Cerebellar nuclear complex (tissue), 1 donor: ENCODE measurements around the gene ERLIN1.

Experiments
- DNase-seq, 2 experiments: peaks; one replicate each; lab custom pipeline; 2025; lab: John Stamatoyannopoulos, UW

Gene ERLIN1

DNA sequence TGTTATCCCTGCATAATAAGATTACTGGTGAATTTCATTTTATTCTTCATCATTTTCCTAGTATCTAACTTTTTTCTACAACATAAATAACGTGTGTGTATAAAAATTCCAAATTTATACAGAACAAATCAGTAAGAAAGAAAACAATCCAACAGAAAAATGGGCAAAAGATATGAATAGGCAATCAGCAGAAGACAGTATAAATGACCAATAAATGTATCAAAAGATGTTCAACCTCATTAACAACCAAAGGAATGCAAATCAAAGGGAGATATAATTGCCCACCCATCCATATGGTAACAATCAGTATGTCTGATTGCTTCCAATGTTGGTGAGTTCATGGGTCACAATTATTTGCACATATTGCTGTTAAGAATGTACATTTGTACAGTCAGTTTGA lies 13.5 kb downstream of the ERLIN1 start:
- no peak for DNase-seq

DNA sequence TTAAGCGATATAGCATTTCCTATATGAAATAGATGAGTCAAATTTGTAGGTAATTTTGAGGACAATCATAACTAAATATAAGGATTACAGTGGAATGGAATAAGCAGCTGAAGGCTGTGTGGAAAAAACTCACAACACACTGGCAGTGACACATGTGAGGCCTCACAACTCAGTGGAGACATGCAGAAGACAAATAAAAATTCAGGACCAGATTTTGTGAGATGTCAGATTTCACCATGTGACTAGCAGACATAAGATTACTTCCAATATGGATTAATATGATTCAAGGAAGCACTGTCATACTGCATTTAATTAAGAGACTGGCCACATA lies 17.6 kb downstream of the ERLIN1 start:
- DNase-seq: no peak

DNA sequence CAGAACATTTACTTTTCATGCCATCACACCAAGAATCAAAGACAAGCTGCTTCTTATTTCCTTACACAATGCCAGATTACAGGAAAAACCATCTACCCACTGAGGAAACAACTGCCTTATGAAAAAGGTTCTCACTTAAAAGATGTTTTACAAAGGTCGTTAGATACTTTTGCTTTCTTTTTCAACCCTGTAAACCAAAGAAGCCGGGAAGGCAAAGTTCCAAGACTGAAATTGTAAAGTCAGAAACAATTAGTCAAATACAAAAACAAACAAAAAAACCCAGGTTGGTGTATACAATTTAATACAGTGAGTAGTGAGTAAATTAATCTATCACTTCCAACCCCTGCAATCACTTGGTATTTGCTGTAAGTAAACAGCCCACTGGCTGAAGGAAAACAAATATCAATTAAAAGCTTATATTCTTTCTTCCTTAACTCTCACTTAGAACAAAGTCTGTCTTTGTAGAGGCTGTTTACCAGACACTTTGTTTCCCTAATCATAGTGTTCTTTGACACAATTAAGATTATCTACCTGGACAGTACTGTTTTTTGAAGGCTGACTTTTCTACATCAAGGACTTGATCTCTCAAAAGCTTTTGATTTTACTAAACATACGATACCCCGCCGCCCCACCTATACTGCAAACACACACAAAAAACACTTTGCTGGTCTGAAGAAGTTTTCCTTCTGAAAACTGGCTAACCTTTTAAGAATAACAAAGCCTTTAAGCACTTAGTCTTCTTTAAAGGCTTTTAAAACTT lies 18.1 kb downstream of the ERLIN1 start:
- no peak for DNase-seq

DNA sequence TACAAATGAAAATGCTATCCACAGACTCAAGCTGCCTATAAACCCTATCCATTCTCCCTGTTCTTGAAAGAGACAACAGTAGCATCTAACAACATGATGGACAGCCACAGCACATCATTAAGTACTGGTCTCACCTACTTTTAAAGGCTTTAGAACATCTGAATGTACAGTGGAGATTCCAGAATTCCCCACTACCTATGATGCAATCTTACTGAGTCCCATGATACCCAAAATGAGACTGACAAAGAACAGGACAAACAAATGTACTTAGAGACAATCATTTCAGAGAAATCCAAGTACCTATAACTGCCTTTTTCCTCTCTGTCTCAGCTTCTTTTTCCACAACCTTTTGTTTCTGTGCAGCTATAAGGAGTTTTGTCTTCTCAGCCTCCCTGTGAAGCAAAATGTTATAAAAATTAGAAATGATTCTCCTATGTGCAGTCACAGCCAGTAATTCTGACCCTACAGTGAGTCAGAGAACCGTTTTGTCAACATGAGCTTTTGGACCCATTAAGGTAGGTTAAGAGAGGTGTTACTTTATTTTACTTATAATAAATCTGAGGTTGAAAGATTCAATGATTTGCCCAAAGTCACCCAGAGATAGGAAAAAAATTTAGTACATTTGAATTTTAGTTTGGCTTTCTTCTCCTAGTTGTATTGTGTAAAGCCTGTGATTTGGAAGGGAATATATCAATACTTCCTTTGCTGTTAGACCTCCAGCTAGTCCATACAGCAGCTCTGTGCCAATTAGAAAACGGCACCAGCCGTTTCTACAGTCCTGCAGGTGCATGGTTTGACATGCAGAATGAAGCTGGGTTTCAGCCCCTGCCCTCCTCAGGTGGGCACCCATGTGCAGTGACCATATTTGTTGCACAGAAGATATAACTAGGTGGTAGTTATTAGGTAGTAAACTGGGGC lies 21.9 kb downstream of the ERLIN1 start:
- DNase-seq: no peak

DNA sequence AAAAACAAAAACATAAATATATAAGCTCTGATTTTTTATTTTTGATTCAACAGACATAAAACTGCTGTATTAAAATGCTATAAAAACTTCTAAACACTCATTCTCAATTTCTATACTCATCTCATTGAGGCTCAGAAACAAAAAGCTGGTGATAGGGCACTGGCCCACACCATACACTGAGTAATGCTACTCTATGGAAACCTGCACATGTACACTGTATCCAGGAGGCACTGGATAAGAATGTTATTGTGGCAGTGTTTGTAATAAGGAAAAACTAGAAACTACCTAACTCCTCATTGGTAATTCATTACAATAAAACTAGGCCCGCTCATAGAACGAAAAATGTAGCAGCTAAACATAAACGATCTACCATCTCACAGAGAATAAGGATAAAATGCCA lies 23.1 kb downstream of the ERLIN1 start:
- DNase-seq: no peak

DNA sequence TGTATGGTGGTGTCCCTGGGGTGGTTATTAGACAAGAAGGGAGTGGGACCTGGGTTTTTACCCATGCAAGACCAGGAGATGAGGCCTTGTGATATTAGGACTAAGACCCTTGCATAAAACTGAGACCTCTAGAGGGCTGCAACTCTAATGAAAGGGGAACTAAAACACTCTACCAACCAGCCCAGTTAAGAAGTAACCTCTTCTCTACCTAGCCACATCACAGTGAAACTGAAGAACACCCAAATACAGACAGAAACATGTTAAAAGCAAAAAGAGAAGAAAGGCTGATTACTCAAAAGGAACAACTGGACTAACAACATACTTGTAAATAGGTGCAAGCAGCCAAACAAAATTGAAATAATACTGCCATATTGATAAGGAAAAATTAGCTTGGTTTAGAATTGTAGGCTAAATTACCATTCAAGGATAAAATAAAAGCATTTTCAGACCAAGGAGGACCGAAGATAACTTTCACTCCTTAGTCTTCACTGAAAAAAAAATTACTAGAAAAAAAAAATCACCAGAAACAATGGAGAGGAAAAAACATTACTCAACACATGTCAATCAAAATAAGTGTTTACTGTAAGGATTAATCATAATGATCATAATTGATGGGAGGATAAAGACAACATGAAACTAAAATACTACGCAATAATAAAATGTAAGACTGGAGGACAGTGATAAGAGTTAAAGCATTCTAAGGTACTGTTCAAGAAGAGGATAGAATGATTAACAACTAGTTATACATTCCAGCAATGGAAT lies 27.6 kb downstream of the ERLIN1 start:
- no peak for DNase-seq

DNA sequence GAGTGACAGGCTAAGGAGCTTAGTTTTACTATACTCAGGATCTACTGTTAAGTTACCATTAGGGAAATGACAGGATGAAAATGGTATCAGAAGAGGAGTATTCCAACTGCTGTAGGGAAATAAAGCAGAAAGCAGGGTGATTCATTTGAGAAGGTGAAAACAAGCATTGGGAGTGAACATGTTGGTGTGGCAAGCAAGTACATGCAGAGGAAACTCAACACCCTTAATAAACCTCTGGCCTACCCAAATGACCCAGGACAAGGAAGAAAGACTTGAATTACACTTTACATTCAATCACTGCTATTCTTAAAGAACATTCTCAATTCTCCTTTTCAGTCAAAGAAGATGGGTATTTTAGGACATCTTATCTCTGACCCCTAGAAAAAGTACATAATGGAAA lies 28.7 kb downstream of the ERLIN1 start:
- DNase-seq: no peak

DNA sequence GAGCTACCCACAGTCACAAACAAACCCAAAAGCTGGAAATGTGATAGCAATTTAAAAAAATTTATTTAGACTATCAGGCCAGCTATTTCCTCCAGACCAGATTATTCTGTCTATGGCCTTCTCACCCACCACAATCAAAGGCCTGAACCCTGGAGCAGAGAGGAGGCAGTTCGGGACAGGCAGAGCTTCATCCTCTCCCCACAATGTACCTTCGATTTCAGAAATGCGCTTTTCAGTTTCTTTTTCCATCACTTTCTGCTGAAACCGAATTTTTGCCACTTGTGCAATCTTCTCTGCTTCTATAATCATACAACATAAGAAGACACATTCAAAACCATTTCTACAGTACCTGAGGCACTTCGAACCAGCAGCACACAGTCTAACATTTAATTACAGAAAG lies 29.9 kb downstream of the ERLIN1 start:
- DNase-seq: no peak

DNA sequence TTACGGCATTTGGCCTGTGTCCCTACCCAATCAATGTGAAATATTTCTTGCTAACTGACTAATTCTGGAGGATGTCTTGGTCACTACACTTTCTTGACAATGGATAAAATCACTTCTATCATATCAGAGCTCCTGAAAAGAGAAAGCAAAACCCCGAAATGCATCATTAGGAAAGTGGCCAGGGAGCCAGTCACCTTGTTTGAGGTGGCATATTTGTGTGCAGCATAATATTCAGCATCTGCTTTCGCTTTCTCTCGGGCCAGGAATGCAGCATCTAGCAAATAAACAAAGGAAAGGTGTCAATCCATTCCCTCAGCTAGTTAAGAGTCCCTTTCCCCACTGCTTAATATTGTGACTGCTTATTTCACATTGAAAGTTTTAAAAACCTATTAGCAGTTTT lies 31.2 kb downstream of the ERLIN1 start:
- DNase-seq: no peak

DNA sequence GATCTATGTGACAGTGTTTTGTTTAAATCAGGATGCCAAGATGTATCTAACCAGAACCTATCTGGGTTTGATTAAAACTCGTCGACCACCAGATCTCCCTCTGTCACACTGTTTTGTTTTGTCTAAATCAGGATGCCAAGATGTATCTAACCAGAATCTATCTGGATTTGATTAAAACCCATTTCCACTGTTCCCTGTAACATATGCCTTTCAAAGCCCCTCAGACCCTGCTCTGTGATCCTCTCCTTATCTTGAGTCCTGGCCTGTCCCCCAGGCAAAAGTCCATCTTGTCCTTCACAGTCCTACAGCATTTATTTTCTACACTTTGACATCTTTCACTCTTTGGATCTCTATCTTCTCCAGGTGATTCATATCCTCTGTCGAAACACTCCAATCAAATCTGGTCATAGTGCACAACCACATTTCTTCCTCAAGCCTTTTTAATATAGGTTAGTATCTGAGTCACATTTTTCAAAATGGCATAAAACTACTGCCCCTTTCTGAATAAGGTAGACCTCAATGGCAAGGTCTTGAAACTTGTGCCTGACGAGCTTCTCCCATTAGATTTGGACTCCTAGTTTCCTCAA lies 32.5 kb downstream of the ERLIN1 start:
- DNase-seq: no peak

DNA sequence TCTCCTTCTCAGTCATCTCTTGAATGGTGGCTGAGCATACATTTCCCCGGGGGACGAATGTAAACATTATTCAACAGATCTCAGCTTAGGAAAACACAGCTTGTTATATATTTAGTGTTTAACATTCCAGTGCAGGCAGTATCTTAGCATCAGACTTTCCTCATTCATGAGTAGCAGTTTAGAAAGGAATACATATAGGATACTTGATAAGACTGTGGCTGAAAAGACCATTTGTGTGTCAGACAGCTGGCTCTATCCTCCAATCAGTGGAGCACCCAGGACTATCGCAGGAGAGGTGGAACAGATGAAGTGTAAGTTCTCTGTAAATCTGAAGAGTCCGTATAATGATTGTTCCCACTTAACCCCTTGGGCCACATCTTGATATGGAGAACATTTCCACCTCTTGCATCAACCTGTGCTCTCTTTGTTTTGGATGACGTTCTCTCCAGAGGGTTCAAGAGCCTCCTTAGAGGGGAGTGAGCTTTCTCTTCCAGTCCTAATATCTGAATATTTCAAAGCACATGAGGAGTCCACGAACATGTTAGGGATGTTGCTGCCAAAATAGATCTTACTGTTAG lies 34.0 kb downstream of the ERLIN1 start:
- no peak for DNase-seq

DNA sequence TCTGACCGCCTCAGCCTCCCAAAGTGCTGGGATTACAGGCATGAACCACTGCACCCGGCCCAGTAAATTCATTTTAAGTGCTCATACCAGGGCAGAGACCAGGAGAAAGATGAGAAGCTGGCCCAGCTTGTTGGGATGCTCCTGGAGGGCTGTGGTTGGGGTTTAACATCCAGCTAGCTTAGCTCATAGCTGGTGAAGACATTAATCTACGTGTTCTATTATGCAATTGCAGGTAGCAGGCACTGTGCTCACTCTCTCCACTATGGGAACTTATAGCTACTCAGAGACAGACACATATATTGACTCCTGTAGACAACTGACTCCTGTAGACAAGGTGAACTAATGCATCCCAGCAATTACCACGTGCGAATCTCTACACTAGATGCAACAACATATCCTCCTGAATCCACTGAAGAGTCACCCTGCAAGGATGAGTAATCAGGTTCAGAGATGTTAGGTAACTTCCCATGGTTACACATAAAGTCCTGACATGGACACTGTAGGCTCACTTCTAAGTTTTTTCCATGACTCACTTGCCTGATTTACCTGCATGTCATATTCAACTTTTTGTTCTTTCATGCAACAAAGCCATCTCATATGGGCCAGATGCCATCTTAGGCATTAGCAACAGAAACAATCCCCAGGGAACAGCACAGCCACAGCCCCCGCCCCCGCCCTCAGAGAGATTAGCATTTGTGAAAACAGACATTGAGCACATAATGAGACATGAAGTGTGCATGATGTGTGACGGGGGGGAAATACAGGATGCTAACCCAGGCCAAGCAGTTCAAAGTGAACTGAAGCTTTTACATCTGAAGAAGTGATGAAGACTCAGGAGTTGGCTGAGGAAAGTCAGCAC lies 37.2 kb downstream of the ERLIN1 start:
- no peak for DNase-seq

DNA sequence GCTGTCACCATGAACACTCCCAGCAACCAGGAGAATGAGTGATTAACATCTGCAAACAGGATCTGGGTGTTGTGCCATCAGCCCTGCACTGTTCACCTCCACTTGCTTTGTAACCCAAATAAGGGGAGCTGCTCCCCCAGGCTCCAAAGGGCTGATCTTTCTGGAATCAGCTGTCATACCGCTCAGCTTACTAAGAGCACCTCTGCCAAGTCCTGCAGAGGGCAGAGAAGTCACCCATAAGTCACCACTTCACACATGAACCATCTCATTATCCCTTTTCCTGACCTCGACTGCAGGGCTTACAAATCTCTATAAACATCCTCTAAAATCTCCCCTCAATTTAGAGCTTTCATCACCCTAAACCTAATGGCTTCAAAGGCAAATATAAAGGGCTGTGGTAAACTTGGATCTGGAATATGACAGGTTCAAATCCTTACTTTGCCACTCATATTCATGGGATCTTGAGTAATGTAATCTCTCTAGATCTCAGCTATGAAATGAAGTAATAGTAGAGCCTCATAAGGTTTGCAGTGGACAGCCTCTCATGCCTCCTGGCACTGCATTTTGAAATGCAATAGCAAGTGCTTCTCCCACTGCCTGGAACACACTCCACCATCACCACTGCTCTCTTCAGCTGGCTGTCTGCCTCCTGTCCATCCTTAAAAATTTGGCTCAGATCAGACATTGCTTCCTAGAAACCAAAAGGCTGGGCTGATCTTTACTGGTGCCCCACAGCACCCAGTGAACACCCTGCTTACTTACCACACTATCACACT lies 38.8 kb downstream of the ERLIN1 start:
- no peak for DNase-seq

DNA sequence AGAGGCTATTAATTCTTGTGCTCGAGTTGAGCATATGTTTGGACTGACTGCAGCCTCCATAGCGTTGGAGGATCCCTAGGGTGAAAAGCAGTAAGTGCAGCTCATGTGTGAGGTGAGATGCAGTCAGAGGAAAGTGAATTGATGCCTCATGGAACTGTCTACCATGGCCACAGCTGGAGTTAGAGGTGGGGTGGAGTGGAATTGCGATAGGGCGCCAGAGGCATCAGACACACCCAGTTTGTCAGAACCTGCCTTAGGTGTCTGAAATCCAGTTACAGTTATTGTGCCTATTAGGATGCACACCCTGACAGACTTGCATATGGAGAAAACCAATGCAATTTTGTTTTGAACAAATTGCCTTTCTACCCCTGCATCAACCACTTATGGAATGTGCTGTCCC lies 39.4 kb downstream of the ERLIN1 start:
- DNase-seq: no peak

DNA sequence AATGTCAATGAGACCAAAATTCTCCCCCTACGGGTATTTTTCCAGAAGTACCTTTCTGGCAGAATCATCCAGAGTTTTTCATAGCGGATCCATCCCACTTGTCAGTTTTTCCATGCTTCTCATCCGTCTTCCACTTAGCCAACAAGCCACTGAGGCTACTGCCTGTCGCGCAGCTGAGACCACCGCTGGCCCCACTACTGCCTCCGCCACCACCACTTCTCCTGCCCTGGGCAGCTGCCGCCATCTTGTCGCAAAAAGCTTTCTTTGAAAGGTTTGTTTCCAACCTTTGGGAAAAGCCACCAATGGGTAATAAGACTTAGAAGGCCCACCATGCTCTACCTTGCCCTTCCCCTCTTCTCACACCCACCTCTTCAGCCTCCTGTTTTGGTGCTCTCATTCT lies 42.1 kb downstream of the ERLIN1 start:
- DNase-seq: no peak

DNA sequence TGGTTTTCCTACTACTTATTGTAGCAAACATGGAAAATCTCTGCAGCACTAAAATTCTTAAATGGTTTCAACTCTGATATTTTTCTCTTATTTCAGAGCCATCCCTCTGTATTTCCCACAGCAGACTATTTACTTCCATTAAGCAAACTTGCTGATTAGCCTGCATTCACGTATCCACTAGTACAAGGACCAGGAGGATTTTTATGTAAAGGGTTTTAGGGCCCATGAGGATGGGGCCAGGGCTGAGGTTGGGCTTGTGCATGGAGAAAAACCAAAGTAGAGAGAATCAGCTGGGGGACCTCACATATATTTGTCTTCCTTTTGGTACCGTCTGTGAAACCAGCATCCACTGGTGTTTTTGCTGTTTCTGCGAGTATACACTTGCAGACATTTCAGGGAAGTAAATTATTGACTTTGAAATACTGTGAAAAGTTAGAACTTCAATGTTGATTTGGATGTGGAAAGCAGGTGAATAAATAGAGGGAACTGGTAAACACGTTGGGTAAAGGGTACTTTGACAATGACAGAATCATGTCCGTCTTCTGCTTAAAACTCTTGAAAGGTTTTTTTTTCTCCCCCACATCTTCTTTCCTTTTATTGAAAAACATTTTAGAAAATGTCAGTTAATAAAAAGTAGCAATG lies 44.3 kb downstream of the ERLIN1 start:
- DNase-seq: no peak

DNA sequence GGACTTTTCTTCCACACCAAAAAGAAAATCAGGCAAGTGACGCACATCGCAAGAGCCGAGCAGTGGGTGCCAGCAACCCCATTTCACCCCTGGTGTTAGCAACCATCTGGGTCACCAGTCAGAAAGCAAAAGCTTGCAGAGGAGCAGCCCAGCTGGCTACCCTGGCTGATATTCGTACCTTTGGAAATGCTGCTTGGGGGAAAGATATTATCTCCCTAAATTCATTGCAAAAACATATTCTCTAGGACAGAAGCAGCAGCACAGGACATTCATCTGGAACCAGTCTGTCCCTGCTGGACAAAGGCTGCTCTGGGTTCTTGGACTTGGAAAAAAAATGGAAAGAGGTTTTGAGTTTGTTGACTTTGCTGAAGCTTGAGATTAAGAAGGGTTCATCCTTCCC lies 45.8 kb downstream of the ERLIN1 start:
- DNase-seq: no peak

DNA sequence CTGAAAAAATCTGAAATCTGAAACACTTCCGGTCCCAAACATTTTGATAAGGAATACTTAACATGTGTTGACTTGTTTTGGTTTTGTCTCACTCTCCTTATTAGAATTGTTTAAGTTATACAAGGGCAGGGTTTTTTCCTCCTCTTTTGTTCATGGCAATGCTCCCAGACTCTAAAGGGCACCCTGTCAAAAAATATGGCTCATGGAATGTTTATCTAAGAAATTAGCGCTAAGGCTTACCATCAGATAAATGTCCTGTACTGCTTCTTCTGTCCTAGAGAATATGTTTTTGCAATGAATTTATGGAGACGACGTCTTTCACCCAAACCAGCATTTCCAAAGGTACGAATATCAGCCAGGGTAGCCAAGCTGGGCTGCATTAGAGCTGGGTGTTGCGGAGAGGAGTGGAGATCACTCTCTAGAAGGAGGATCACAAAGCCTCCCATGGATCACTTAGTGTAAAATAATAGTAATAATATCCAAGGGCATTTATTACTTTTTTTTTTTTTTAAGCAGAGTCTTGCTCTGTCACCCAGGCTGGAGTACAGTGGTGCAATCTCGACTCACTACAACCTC lies 46.8 kb downstream of the ERLIN1 start:
- no peak for DNase-seq

DNA sequence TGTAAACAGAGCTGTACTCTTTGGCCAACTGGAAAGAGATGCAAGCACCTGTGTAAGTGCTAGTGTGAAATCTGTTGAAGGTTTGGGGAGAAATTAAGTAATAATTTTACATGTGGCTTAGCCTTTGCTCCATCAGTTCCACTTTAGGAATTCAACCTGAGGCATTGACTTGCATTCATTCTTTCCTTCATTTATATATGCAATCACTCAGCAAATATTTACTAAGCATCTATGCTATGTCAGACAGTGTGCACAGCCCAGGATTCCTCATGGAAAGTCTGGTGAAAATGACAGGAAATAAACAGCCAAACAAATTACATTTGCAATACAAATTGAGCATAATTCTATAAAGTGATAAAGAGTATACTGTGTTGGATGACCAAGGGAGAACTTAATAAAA lies 50.3 kb downstream of the ERLIN1 start:
- DNase-seq: no peak
